Measurements from ENCODE around the gene C19orf47.
"Not testable (repeated sequence)": the region's sequence is repeated elsewhere in the genome, so short reads cannot be mapped to it uniquely, and the experiment has no call there.

C19orf47 gene

GRCh38 chr19:40376286-40376862 is 28.2 kb upstream of the C19orf47 start:
- H3K4me3 ChIP-seq (ENCODE audit: low read depth, low read length), result no peak overlapping the region
- TF ChIP-seq, protein P1, sequence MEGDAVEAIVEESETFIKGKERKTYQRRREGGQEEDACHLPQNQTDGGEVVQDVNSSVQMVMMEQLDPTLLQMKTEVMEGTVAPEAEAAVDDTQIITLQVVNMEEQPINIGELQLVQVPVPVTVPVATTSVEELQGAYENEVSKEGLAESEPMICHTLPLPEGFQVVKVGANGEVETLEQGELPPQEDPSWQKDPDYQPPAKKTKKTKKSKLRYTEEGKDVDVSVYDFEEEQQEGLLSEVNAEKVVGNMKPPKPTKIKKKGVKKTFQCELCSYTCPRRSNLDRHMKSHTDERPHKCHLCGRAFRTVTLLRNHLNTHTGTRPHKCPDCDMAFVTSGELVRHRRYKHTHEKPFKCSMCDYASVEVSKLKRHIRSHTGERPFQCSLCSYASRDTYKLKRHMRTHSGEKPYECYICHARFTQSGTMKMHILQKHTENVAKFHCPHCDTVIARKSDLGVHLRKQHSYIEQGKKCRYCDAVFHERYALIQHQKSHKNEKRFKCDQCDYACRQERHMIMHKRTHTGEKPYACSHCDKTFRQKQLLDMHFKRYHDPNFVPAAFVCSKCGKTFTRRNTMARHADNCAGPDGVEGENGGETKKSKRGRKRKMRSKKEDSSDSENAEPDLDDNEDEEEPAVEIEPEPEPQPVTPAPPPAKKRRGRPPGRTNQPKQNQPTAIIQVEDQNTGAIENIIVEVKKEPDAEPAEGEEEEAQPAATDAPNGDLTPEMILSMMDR (IDR thresholded peaks at IDR 0.05; ENCODE audit: borderline replicate concordance, insufficient read depth, low read depth, low read length), result no peak

GRCh38 chr19:40374084-40374483 is 25.9 kb upstream of the C19orf47 start:
- TF ChIP-seq, protein P1 (IDR thresholded peaks at IDR 0.05; ENCODE audit: borderline replicate concordance, insufficient read depth, low read depth, low read length), result no peak
- H3K4me3 ChIP-seq (ENCODE audit: low read depth, low read length), result no peak overlapping the region

DNA sequence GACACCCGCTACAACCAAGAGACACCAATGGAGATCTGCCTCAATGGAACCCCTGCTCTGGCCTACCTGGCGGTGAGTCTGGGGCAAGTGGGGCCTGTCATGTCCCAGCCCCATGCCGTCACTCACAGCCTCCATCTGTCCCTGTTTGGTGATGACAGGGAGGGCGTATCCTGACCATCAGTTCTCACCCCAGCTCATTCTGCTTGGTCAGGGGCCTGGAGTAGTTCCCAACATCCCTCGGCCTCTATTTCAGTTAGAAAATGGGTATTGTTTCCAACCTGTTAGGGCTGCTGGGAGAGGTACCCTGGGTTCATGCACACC is 23.6 kb upstream of the C19orf47 start:
- TF ChIP-seq, protein P1 (IDR thresholded peaks at IDR 0.05; ENCODE audit: borderline replicate concordance, insufficient read depth, low read depth, low read length), result no peak
- H3K4me3 ChIP-seq (ENCODE audit: low read depth, low read length), result no peak overlapping the region

DNA sequence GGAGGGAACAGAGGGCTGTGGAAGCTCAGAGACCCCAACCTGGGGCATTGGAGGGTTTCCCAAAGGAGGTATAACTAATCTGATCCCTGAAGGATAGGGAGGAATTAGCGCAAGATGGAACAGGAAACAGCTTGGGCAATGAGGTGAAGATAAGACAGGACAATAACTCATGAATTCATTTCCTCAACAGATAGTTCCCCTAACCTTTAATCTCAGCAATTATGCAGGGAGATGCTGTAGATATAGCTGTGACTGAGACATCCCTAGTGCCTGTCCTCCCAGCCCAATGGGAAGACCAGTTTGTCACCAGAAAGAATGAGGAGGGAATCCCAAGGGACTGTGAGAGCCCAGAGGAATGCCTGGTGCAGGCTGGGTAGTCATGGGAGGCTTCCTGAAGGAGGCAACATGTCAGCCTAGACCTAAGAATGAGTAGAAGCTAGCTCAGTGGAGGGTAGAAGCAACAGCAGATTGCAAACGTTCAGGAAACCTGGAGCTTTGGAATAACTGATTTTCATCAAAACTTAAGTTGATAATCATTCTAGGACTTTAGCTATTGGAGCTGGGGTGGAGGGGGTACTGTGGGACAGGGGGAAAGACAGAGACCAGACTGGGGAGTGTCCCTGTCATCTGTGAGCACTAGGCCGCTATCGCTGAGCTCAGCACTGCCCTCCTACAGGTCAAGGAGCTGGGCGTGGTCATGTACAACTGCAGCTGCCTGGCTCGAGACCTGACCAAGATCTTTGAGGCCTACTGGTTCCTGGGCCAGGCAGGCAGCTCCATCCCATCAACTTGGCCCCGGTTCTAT is 23.0 kb upstream of the C19orf47 start:
- no peak overlapping the region for H3K4me3 ChIP-seq (ENCODE audit: low read depth, low read length)
- TF ChIP-seq, protein P1 (IDR thresholded peaks at IDR 0.05; ENCODE audit: borderline replicate concordance, insufficient read depth, low read depth, low read length), result no peak

GRCh38 chr19:40370253-40370652 is 22.1 kb upstream of the C19orf47 start:
- H3K4me3 ChIP-seq (ENCODE audit: low read depth, low read length), result not testable (repeated sequence)

- H3K4me3 ChIP-seq (ENCODE audit: low read depth, low read length), result no peak overlapping the region
Measured at GRCh38 chr19:40369797-40370196, 21.6 kb upstream of the C19orf47 start.

GRCh38 chr19:40367577-40368434 is 19.6 kb upstream of the C19orf47 start:
- TF ChIP-seq, protein P1 (IDR thresholded peaks at IDR 0.05; ENCODE audit: borderline replicate concordance, insufficient read depth, low read depth, low read length), result no peak
- no peak overlapping the region for H3K4me3 ChIP-seq (ENCODE audit: low read depth, low read length)

More at GRCh38 chr19:40369797-40370196, 21.6 kb upstream of the C19orf47 start:
- TF ChIP-seq, protein P1 (IDR thresholded peaks at IDR 0.05; ENCODE audit: borderline replicate concordance, insufficient read depth, low read depth, low read length), result no peak

Data from GM12875 (cell line).